ENCODE measurements around the gene ZFR.
"Not testable (repeated sequence)": the region's sequence is repeated elsewhere in the genome, so short reads cannot be mapped to it uniquely, and the experiment has no call there.

Gene ZFR

DNA sequence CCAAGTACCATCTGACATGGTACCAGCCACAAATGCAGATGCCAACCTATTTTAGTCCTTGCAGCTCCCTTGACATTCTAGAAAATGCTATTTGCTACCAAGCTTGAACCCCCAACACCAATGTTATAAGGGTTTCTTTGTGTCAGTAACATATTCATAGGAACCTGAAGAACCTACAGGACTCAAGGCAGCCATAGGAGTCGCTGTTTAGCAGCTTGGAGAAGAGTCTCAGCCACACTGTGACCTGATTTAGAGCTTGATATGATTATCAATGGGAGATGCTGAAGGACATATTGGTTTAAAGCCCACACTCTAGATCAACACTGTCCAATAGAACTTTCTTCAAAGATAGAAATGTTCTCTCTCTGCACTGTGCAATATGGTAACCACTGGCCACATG is 6.4 kb upstream of the ZFR start:
- no peak for DNase-seq

DNA sequence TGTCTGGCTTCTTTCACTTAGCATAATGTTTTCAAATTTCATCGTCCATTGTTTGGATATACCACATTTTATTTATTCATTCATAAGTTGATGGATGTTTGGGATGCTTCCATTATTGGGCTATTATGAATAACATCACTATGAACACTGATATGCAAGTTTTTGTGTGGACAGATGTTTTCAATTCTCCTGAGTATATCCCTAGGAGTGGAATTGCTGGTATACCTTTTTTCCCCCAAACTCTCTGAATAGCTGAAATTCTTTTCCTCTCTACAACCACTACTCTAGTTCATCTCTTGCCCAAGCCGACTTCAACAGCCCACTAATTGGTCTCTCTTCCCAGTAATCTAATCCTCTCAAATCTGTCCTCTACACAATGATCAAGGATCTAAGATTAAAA is 4.7 kb upstream of the ZFR start:
- DNase-seq, result no peak

DNA sequence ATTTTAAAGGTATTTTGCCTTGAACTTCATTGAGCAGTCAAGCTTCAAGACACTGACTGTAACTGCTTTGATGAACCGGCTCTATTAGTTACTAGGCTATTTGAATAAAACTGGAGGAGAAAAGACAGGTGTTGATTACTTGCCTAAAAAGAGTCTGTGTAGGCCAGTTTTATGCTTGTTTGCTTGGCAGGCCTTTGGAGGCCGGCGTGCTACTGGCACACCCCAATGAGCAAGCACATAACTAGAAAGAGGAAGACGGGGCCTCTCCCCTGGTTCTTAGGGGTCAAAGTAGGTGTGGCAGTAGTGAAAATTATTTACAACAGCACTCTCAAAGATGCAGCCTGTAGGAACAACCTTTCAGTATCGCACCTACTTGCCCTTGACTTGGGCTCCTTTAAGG is 2.1 kb upstream of the ZFR start:
- DNase-seq, result no peak

DNA sequence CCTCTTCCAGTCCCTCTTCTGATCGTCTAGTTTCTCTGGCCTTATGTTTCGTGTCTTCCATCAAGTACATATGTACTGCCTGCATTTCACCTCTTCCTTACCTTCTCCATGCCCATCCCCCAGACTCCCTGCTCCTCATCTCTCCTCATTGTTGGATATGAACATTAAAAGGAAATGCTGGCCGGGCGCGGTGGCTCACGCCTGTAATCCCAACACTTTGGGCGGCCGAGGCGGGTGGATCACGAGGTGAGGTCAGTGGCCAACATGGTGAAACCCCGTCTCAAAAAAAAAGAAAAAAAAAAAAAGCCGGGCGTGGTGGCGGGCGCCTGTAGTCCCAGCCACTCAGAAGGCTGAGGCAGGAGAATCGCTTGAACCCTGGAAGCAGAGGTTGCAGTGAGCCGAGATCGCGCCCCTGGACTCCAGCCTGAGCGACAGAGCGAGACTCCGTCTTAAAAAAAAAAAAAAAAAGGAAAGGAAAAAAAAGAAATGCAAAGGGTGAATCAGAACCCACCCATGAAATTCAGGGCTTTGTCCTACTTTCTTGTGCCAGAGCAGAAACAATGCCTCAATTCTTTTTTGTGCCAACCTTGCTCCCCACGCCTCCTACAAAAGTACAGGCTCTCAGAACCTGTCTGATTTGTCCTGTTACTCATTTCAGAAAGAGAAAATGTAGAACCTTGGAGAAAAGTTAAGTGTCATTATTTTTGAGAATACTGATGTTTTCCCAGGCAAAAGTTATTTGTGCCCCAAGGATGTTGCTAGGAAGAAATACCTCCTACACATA is 1.5 kb upstream of the ZFR start:
- no peak for DNase-seq

DNA sequence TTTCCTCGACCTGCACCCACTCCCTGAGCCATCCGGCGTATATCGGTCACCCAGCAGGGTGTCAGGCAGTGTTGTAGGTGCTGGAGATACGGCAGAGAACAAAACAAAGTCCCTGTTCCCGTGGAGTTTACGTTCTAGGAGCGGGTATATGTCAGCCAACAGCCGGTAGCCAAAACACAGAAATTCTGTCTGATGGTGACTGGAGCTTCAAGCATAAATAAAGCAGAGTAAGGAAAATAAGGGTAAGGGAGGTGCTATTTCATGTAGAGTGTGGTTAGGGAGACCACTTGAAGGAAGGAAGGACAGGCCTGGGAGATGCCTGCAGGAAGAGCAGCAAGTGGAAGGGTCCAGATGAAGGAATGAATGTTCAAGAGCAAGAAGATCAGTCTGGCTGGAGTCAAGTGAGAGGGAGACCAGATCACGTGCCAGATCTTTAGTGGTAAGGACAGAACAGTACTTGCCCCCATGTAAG is 783 bp upstream of the ZFR start:
- peak; percentile 22 for DNase-seq

DNA sequence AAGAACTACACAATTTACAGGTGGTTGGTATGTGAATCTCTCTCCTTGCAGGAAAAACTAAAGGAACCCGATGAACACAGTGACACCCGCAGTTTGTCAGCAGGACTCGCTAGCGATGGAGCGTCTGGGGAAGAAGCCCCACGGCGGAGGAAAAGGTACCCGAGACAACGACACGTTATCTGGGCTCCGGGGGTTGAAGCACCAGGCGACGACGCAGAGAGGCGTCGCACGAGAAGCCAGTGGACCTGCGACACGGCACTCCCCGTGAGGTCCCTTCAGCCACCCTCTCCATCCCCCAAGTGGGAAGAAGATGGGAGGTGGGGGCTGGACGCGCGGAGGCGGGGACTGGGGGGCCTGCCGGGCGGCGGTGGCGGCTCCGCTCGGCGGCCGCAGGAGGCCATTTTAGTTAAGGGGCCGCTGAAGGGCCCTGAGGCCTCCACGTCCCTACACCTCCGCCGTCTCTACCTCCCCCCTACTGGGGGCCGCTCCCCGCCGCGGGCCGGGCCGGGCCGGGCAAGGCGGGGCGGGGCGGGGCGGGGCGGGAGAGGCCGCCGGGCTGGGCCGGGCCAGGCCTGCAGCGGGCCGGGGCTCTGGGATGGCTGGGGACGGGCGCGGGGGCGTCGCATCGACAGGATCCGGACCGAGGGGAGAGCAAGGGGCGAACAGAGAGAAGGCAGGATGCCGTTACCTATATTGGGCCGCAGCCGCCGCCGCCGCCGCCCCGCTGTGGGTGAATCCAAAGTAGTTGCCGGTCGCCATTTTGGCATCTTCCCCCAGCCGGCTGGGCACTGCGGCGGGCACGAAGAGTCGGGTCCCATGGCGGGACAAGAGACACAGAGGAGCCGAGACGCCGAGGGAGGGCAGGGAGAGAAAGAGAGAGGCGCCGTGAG is 754 bp downstream of the ZFR start:
- peak; percentile 71 for DNase-seq

DNA sequence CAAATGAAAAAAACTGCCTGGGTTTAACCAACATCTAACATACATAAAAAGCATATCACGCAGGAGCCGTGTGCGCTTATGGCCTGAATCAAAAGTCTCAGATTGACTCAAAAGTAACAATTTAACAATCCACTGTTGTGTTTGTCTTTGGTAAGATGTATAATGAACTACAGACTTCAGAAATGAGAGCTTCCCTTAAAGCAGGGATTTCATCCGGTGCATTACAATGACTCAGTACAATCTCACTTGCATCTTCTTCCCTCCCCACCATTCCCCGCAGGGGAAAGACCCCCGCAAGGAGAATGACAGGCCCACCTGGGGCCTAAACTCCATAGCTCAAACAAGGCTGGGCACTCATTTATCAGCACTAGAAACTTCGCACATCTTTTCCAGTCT is 1.4 kb downstream of the ZFR start:
- DNase-seq, result no peak

DNA sequence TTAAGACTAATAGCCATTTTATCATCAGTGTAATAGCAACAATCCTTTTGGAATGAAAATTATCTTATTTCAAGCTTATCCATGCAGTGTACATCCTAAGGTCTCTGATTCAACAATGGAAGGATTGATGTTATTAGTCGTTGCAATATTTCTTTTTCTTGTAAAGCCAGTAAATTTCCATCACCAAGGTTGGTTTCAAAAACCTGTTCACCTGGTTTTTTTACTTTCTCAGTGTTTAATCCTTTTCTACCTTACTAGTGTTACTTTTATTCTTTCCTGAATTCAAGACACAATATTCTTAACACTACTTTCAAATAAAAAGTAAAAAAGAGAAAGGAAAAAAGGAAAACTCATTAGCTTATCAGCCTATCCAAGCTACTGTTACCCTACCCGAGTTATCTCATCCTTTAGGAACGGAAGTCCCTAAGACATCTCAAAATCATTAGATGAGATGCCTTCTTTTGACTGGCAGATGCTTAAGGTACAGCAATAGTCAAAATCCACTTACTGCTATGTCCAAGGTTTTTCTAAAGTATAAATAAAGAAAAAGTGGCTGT is 5.4 kb downstream of the ZFR start:
- no peak for DNase-seq

DNA sequence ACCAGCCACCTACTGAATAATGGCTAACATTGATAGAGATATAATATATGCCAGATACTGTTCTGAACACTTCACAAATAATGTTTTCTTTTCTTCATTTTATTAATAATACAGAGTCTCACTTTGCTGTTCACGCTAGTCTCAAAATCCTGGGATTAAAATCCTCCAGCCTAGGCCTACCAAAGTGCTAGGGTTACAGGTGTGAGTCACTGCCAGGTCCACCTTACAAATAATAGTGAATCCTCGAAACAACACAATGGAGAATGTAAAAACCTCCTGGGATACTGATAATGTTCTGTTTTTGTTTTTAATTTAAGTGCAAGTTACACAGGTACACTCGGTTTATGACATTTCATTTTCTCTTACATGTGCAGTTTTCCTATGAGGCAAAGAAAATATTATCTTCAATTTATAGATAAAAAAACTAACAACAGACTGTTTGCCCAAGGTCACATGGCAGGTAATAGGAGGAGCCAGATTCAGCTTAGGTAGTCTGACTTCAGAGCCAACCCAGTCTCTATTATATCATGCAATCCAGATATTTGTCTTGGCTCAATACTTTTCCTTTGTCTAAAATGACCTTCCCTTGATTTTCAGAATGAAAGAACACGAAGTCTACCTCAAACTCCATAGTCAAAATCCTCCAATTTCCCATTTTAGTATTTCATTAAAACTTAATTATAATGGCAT is 7.8 kb downstream of the ZFR start:
- no peak for DNase-seq

DNA sequence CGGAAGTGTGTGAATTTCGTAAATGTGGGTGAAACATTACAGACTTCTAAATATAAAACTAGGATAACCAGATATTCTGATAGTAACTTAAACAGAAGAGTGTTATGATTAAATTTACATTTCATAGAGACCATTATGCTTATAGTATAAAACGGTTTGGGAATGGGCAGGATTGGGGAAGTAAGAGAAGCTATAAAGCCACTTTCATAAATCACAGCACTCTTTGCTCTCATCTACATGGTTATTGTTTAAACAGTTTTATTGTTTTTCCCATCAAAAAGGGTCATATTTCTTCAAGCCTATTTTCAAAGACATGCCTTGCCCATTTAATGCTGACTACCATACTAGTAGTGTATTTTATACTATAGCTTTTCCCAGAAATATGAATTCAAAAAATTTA is 9.2 kb downstream of the ZFR start:
- DNase-seq, result no peak

DNA sequence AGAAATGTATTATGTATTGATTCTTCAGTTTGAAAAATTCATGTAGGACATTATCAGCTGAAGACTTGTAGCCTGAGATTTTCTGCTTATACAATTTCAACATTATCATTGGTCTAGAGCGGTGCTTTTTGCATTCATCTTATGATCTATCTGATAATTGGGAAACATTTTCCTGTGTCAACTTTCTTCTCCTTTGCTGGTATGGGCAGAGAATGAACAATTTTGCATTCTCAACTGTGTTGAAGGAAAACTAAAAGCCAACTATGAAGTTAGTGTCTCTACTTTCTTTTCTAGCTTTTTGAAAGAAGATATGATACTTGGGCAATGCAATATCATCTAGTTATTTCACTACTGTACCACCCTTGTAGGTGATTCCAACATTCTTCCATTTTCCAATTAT is 10.3 kb downstream of the ZFR start:
- no peak for DNase-seq

DNA sequence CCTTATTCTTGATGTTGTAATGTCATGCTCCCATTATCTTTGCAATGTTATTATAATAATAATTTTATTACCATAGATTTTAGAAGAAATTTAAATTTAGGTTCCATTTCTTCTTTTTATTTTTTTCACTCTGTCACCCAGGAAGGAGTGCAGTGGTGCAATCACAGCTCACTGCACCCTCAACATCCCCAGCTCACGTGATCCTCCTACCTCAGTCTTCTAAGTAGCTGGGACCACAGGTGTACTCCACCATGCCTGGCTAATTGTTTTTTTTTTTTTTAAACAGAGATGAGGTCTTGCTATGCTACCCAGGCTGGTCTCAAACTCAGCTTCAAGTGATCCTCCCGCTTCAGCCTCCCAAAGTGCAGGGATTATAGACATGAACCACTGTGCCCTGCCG is 11.9 kb downstream of the ZFR start:
- DNase-seq, result no peak

DNA sequence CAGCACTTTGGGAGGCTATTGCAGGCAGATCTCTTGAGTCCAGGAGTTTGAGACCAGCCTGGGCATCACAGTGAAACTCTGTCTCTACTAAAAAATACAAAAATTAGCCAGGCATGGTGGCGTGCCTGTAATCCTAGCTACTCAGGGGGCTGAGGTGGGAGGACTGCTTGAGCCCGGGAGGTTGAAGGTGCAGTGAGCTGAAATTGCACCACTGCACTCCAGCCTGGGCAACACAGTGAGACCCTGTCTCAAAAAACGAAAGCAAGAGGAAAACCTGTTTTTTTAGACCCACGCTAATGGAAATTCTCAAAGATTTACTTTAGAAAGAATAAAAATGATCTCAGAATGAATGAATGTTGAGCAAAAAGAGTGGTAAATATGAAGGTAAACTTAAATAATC is 13.7 kb downstream of the ZFR start:
- not testable (repeated sequence) for DNase-seq

DNA sequence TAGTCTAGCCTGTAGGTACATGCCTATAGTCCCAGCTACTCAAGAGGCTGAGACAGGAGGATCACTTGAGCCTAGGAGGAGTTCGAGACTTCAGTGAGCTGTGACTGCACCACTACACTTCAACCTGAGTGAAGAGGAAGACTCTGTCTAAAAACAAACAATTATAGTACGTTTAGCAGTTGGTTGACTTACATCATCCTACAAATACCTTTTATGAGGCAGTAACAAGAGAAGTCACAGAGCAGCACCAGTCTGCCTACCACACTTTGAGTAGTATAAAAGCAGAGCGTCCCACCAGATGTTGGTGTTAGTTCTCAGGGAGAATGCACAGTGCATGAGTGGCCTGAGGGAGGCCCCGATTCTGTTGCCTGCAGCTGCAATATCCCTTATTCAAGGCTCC is 16.1 kb downstream of the ZFR start:
- no peak for DNase-seq

DNA sequence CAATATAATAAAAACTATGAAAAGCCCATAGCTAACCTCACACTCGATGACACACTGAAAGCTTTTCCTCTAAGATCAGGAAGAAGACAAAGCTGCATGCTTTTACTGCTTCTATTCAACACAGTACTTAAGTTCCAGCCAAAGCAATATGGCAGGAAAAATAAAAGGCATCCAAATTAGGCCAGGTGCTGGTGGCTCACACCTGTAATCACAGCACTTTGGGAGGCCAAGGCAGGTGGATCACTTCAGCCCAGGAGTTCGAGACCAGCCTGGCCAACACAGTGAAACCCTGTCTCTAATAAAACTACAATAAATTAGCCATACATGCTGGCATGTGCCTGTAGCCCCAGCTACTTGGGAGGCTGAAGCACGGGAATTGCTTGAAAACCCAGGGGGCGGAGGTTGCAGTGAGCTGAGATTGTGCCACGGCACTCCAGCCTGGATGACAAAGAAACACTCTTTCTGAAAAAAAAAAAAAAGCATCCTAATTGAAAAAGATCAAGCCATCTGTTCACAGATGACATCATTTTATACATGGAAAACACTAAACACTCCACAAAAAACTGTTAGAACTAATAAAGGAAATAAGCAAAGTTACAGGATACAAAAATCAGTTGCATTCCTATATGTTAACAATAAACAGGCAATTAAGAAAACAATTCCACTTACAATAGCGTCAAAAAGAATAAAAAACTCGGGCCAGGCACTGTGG is 17.9 kb downstream of the ZFR start:
- DNase-seq, result no peak

DNA sequence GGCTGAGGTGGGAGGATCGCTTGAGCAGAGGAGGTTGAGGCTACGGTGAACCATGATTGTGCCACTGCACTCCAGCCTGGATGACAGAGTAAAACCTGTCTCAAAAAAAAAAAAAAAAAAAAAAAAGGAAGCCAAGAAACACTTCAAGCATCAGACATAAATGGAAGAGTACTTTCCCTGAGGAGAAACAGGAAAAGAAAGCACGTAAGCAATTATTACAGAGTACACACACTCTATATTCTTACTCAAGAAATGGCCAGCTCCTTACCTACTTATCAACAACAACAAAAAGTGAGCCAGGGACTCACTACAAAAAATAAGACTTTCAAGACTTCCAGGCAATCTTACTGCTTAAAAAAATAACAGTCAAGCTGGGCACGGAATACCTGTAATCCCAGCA is 21.8 kb downstream of the ZFR start:
- no peak for DNase-seq

DNA sequence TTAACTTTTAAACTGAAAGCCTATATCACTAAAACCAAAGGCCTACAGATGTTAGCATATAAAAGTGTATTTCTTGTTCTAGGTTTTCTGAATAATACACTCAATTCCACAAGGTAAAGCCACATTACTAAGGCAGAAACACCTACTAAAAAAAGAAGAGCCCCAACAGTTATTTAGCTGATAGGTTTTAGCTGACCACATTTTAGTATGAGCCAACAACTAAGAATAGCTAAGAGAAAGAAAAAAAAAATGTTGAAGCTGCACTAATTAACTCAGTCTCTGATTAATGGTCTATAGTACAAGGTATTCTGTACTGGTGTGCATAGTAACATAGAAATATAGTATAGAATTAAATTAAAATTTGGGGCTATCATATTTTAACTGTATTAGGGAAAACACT is 23.5 kb downstream of the ZFR start:
- no peak for DNase-seq

DNA sequence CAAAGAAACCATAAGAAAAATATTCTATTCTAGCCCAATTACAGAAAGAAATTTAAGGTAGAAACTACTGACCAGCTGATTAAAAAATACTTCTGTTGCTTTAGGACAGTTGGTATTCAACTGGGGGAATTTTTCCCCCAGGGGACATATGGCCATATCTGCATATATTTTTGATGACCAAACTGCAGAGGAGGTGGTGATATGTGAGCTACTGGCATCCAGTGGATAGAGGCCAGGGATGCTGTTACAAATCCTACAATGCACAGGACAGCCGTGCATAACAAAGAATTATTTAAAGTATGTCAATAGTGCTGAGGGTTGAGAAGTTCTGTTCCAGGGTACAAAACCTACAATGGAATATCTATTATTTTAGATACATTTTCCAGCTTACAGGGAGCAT is 24.0 kb downstream of the ZFR start:
- no peak for DNase-seq

DNA sequence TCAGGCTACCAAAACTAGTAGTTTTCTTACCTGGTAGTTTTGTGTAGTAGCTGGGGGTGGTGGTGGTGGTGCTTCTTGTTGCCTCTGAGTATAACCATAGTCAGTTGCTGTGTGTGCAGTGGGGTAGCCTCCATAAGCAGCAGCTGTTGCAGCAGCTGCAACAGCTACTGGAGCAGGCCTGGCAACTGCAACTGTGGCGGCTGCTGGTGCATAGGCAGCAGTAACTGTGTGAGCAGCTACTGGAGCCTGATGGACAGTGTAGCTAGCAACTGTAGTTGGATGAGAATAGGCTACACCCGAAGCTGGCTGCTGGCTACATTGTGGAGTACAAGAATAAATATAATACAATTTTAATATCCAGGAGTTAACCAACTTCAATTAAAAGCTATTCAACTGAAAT is 24.7 kb downstream of the ZFR start:
- DNase-seq, result no peak

DNA sequence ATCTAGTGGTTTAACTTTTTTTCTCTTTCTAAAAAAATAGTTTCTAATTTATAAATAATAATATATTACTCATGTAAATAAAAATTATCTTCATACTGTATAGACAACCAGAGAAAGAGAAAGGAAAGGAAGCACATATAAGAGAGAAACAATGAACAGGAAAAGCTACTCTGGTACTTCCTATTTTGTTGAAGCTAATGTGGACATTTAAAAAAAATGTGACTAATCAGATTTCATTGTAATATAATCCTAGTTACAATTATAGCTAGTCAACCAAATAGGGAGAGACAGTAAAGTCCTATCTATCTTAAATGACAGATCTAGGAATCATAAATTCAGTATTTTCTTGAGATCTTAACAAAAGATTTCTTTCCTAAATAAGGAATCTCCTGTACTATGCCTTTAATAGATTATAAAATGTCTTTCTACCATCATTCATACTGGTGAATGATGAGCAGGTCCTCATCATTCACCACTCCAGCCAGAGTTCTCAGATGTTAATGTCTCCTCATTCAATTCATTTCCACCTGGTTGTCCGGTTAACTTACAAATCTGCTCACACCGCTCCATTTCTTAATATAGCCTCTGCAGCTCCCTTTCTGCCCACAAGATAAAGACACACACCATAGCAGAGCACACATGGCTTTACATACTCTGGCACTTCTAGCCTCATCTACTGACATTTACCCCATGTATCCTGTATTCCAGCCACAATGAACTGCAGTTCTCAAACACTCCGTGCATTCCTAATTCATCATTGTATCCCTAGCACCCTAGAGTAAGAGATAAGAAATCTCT is 30.9 kb downstream of the ZFR start:
- DNase-seq, result no peak

DNA sequence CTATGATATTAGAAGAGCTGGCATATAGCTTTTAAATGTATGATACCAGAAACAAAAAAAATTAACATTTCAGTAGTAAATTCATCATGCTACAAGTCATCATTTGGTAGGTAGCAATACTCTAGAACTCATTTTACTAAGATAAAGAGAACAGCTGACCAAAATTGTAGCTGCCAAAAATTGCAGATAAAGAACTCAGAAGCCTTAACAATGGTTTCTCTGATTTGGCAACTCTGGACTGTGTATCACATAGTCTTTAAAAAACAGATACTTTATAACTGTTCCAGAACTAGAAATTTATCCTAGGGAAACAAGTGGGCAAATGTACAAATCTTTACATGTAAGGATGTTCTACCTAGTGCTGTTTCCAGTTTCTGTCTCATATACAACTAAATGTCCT is 33.9 kb downstream of the ZFR start:
- DNase-seq, result no peak

DNA sequence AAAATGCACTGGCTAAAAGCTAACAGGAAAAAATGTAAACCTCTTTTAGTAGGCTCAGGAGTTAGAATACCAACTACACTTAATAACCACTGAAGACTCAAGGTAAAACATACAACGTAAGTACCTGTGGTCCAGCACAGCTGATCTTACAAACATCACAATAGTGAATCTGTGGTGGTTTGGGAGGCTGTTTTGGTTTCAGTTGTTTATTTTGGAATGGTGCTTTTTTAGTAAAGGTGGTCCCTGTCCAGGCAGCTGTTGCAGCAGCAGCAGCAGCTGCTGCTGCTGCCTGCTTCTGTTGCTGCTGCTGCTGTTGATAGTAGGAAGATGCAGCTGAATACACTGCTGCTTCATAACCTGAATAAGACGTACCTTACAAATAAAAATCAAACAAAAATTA is 37.9 kb downstream of the ZFR start:
- no peak for DNase-seq

All from activated T-cell treated with anti-CD3 and anti-CD28 coated beads, Interleukin-2, amount 50 U/mL, for 1 hour (primary cell).